Sigmoid colon (tissue), 7 donors: ENCODE data around the gene CSTF1. TPM values are rescaled to one million over a fixed set of nuclear protein-coding genes. Genes with fewer than 3 reads are reported as not detected.

Source experiments
- DNase-seq: peaks from one replicate; pipeline ENCODE4 v3.0.0-alpha.2; 2019
- H3K27ac ChIP-seq, 4 donors: fragments of 200-600 bp; sonication (generic); one replicate each; pipeline ENCODE4 v1.5.1; 2016 to 2019; ENCODE audit warnings: mild to moderate bottlenecking in 1 of 4
- H3K27me3 ChIP-seq, 3 donors: fragments of 200-600 bp; sonication (generic); one replicate each; pipeline ENCODE4 v1.5.1; 2019; ENCODE audit warnings: mild to moderate bottlenecking in 1 of 3
- H3K36me3 ChIP-seq, 4 donors: fragments of 200-600 bp; sonication (generic); one replicate each; pipeline ENCODE4 v1.5.1; 2016 to 2019
- H3K4me1 ChIP-seq, 4 donors: fragments of 200-600 bp; sonication (generic); one replicate each; pipeline ENCODE4 v1.5.1; 2017 to 2019
- H3K4me3 ChIP-seq, 4 donors: fragments of 200-600 bp; sonication (generic); one replicate each; pipeline ENCODE4 v1.5.1; 2017 to 2019; ENCODE audit warnings: mild to moderate bottlenecking in 2 of 4, moderate library complexity in 1 of 4
- H3K9me3 ChIP-seq, 4 donors: fragments of 200-600 bp in 3 of 4; sonication (generic) in 3 of 4; one replicate each; pipeline versions ENCODE4 v1.5.1 to v1.6.1; 2013 to 2019
- EP300 ChIP-seq, 4 donors: sonication (generic); formaldehyde crosslinking; IDR thresholded peaks; one replicate each; pipeline ENCODE4 v1.6.1; 2017; ENCODE audit warnings: antibody characterized with exemption in 4 of 4
- POLR2A ChIP-seq, 2 donors: fragments of 450-650 bp; IDR thresholded peaks; one replicate each; pipeline ENCODE4 v1.6.1; 2016; ENCODE audit warnings: antibody characterized with exemption in 2 of 2, mild to moderate bottlenecking in 2 of 2, moderate library complexity in 2 of 2
- POLR2AphosphoS5 ChIP-seq, 4 donors: sonication (generic); formaldehyde crosslinking; IDR thresholded peaks; one replicate each; pipeline ENCODE4 v1.6.1; 2017; ENCODE audit warnings: antibody characterized with exemption in 4 of 4
- WGBS, 2 donors: extraction: QIAGEN DNeasy Blood & Tissue Kit; methylation state at CpG; one replicate each; pipeline ENCODE4 v1.1.7; 2013; 5-methylcytosine and 5-hydroxymethylcytosine counted together
- intact Hi-C: fragments of 100-400 bp; cut with DNase I; formaldehyde crosslinking; loops from one replicate; pipeline ENCODE4 v1.15.1; 2023
- polyA plus RNA-seq, 3 donors: library from polyadenylated mRNA; stranded (reverse); fragments of 200-250 nt; gene quantifications; one replicate each; pipeline ENCODE4 v1.2.3, GENCODE V29; 2013
- total RNA-seq, 4 donors: library from RNA; depleted of rRNA; stranded (reverse); fragments of >200 nt; gene quantifications; one replicate each; pipeline ENCODE4 v1.1.0, GENCODE V29; 2016
- TF ChIP-seq, protein P1 (sequence below), 4 experiments: fragments of 450-650 bp in 3 of 4; fragments of 200-600 bp in 1 of 4; IDR thresholded peaks; one replicate each; pipeline ENCODE4 v1.5.1; 2016 to 2019; ENCODE audit warnings: antibody characterized with exemption in 4 of 4, mild to moderate bottlenecking in 3 of 4, moderate library complexity in 2 of 4
- donor health status: healthy with polysubstance abuse.
- donor health status: Bipolar disorder and iron deficiency.
- donor health status: healthy.

The CSTF1 gene
- total and polyA plus RNA-seq, 7 donors, result 7.2 to 24.6 (median 14.9) TPM

DNA sequence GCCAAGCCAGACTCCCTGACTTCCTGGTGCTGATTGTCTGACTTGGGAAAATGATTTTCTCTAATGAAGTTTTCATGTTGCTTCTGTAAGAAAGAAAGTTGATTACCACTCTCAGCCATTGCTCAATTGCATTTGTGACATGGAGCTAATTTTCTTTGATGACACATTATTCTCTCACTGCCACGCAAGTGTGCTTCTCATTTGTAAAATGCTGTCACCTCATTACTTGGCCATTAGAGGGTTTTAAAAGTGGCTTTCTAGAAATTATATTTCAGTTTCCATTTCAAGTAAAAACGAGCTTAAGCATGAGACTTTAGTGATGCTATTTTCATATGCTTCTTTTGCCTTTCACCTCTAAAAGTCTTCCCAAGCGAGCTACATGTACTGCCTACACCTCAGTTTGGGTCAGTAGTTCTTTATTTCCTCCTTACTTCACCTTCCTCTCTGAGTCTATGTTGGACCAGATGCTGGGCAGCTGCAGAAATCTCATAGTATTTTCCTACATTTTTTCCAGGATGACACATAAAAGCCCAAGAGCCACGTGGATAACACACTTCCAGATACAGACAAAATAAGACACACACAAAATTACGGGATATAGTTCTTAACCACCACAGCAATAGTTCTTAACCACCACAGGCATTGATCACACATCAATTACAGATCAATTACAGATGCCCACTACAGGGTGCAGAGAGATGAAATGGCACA is 39.9 kb upstream of the CSTF1 start:
- no peak for DNase-seq
- 78 to 79% methylated on average over 5 of the region's 5 CpGs for WGBS, 2 donors
- Histone ChIP-seq H3K4me1 (no peaks in the 10 kb centered on the region), H3K36me3 (no peaks in the 10 kb centered on the region), H3K4me3 (no peak overlapping the region), H3K9me3 (no peaks in the 10 kb centered on the region), H3K27me3 (peaks cover 0 to 7% (median 0%) of the 10 kb centered on the region in 3 donors), H3K27ac (no peak overlapping the region)
- TF ChIP-seq POLR2A (IDR thresholded peaks at IDR 0.05) (no peak), EP300 (IDR thresholded peaks at IDR 0.05) (no peak), POLR2AphosphoS5 (IDR thresholded peaks at IDR 0.05) (no peak)
- TF ChIP-seq, protein P1, sequence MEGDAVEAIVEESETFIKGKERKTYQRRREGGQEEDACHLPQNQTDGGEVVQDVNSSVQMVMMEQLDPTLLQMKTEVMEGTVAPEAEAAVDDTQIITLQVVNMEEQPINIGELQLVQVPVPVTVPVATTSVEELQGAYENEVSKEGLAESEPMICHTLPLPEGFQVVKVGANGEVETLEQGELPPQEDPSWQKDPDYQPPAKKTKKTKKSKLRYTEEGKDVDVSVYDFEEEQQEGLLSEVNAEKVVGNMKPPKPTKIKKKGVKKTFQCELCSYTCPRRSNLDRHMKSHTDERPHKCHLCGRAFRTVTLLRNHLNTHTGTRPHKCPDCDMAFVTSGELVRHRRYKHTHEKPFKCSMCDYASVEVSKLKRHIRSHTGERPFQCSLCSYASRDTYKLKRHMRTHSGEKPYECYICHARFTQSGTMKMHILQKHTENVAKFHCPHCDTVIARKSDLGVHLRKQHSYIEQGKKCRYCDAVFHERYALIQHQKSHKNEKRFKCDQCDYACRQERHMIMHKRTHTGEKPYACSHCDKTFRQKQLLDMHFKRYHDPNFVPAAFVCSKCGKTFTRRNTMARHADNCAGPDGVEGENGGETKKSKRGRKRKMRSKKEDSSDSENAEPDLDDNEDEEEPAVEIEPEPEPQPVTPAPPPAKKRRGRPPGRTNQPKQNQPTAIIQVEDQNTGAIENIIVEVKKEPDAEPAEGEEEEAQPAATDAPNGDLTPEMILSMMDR (IDR thresholded peaks at IDR 0.05), result no peak
- intact Hi-C loops, result no loop called here

DNA sequence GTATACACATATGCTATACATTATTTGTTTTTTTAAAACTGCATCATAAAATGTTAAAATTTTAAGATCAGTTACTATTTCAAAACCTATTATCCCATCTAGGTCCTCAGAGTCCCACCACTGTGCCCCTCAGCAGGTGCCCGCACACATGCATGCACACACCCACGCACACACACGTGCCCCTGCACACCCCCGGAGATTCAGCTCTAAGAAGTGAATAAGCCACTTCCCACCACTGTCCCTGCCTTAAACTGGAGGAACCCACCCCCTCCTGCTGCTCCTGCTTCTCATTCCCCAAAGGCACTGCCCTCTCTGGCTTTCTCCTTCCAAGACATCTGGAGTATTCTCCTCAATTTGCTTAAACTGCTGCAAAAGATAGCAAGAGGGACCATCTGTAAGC is 39.1 kb upstream of the CSTF1 start:
- Histone ChIP-seq H3K4me3 (no peak overlapping the region), H3K27ac (no peak overlapping the region), H3K4me1 (no peaks in the 10 kb centered on the region), H3K36me3 (no peaks in the 10 kb centered on the region), H3K9me3 (no peaks in the 10 kb centered on the region), H3K27me3 (peaks cover 0 to 4% (median 0%) of the 10 kb centered on the region in 3 donors)
- TF ChIP-seq EP300 (IDR thresholded peaks at IDR 0.05) (no peak), POLR2A (IDR thresholded peaks at IDR 0.05) (no peak), POLR2AphosphoS5 (IDR thresholded peaks at IDR 0.05) (no peak)
- TF ChIP-seq, protein P1 (IDR thresholded peaks at IDR 0.05), result no peak
- 87 to 88% methylated on average over 4 of the region's 4 CpGs for WGBS, 2 donors
- DNase-seq, result no peak
- intact Hi-C loops, result no loop called here

DNA sequence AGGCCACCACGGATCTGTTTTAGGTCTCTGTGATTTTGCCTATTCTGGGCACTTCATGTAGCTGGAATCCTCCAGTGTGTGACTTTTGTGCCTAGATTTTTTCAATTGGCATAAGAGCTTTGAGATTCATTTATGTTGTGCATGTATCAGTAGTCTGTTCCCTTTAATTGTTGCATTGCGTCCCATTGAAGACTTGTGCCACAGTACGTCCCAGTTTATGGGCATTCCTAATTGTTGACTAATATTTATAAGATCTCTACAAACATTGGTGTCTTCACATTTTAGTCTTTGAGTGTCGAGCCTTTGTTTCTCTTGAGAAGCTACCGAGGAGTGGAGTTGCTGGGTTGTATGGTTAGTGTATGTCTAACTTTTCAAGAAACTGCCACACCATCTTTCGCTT is 34.4 kb upstream of the CSTF1 start:
- Histone ChIP-seq H3K4me3 (peak overlapping the region in 3 of 4 donors; percentile 87 to 100 (median 98)), H3K4me1 (peaks cover 0 to 31% (median 26%) of the 10 kb centered on the region in 4 donors), H3K36me3 (peaks cover 0 to 4% (median 0%) of the 10 kb centered on the region in 4 donors), H3K27ac (peak overlapping the region; percentile 18 to 91 (median 90)), H3K27me3 (no peaks in the 10 kb centered on the region), H3K9me3 (no peaks in the 10 kb centered on the region)
- TF ChIP-seq, protein P1 (IDR thresholded peaks at IDR 0.05), result no peak
- TF ChIP-seq EP300 (IDR thresholded peaks at IDR 0.05) (no peak), POLR2A (IDR thresholded peaks at IDR 0.05) (no peak), POLR2AphosphoS5 (IDR thresholded peaks at IDR 0.05) (no peak)
- 64 to 68% methylated on average over 6 of the region's 6 CpGs for WGBS, 2 donors
- no peak for DNase-seq
- intact Hi-C loops, result loop anchor here (2.0 kb wide), 1 partner anchor 35 kb away; the partner anchor contains the start of genes AURKA and CSTF1

DNA sequence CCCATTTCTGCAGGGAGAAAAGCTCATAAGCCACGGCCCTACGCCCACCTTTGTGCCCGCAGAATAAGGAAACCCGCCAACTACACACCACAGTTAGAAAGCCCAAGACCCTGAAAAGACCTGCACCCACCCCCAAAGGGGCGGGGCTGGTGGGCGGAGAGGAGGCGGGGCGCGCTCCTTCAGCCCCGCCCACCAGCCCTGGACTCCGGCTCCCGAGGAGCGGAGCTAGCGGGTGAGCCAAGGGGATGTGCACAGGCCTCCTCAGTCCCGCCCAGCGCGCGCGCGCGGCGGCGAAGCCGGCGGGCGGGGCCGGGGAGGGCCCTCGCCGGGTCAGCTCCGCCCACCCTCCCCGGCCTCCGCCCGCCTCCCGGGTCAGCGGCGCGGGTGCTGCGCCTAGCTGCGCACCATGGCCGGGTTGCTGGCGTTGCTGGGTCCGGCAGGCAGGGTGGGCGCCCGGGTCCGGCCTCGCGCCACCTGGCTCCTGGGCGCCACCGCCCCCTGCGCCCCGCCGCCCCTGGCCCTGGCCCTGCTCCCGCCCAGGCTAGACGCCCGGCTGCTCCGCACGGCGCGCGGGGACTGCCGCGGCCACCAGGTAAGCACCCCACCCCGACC is 33.7 kb upstream of the CSTF1 start, which contains the start of gene FAM210B:
Gene FAM210B (plus strand): TSS at position 375 of the 612 bp plus-strand sequence. CDS start 32 bp downstream, at position 407.
- 1% methylated on average over 63 of the region's 63 CpGs for WGBS, 2 donors
- Histone ChIP-seq H3K9me3 (no peaks in the 10 kb centered on the region), H3K36me3 (peaks cover 0 to 4% (median 0%) of the 10 kb centered on the region in 4 donors), H3K27me3 (no peaks in the 10 kb centered on the region), H3K4me3 (peak within 1 kb of the TSS; percentile 87 to 100 (median 95)), H3K4me1 (peaks cover 0 to 34% (median 27%) of the 10 kb centered on the region in 4 donors), H3K27ac (peak within 1 kb of the TSS; percentile 89 to 91 (median 90))
- intact Hi-C loops, result loop anchor here (2.0 kb wide), 1 partner anchor 34 kb away; the partner anchor contains the start of genes AURKA and CSTF1
- DNase-seq, result peak; percentile 94
- TF ChIP-seq POLR2AphosphoS5 (IDR thresholded peaks at IDR 0.05) (peak; percentile 76 to 92 (median 84)), EP300 (IDR thresholded peaks at IDR 0.05) (no peak)
